ENCODE results near the gene HTT. TPM values are rescaled to one million over a fixed set of nuclear protein-coding genes. Genes with fewer than 3 reads are reported as not detected.

The HTT gene
- total RNA-seq, 1 donor from 2014 or later: 38.5 TPM

GRCh38 chr4:3226467-3226866, 152.0 kb downstream of the HTT start:
- no peaks in the 10 kb centered on the region for H3K4me1 Mint-ChIP-seq (ENCODE audit: low read depth)
- no peak overlapping the region for H3K27ac Mint-ChIP-seq (ENCODE audit: unreplicated experiment)

DNA sequence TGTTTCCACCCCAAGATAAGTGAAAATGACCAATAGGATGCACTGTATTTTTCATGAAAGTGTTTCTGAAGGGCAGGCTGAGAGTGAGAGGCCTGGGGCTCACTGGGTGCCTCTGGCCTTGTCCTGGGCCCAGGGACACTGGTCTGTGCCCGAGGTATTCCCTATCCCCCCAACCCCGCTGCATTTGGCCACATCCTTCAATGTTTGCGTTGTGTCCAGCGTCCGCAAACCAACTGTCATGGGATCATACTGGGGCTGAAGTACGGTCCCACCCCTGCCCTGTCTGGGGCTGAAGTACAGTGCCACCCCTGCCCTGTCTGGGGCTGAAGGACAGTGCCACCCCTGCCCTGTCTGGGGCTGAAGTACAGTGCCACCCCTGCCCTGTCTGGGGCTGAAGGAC, 152.5 kb downstream of the HTT start:
- TF ChIP-seq CTCF (IDR thresholded peaks at IDR 0.05): no peak
- H3K4me3 Mint-ChIP-seq (ENCODE audit: unreplicated experiment): no peak overlapping the region
- H3K27me3 Mint-ChIP-seq (ENCODE audit: low read depth): no peaks in the 10 kb centered on the region
- H3K9me3 Mint-ChIP-seq (ENCODE audit: low read depth): no peaks in the 10 kb centered on the region
- H3K27ac Mint-ChIP-seq (ENCODE audit: unreplicated experiment): no peak overlapping the region
- DNase-seq (ENCODE audit: low spot score): peak; percentile 40
- H3K4me1 Mint-ChIP-seq (ENCODE audit: low read depth): no peaks in the 10 kb centered on the region
- peaks cover 37% of the 10 kb centered on the region for H3K36me3 Mint-ChIP-seq (ENCODE audit: low read depth)

More at GRCh38 chr4:3226467-3226866, 152.0 kb downstream of the HTT start:
- Mint-ChIP-seq H3K27me3 (ENCODE audit: low read depth) (no peaks in the 10 kb centered on the region), H3K9me3 (ENCODE audit: low read depth) (no peaks in the 10 kb centered on the region), H3K4me3 (ENCODE audit: unreplicated experiment) (no peak overlapping the region), H3K36me3 (ENCODE audit: low read depth) (peaks cover 38% of the 10 kb centered on the region)
- DNase-seq (ENCODE audit: low spot score): peak; percentile 29
- no peak for TF ChIP-seq CTCF (IDR thresholded peaks at IDR 0.05)

DNA sequence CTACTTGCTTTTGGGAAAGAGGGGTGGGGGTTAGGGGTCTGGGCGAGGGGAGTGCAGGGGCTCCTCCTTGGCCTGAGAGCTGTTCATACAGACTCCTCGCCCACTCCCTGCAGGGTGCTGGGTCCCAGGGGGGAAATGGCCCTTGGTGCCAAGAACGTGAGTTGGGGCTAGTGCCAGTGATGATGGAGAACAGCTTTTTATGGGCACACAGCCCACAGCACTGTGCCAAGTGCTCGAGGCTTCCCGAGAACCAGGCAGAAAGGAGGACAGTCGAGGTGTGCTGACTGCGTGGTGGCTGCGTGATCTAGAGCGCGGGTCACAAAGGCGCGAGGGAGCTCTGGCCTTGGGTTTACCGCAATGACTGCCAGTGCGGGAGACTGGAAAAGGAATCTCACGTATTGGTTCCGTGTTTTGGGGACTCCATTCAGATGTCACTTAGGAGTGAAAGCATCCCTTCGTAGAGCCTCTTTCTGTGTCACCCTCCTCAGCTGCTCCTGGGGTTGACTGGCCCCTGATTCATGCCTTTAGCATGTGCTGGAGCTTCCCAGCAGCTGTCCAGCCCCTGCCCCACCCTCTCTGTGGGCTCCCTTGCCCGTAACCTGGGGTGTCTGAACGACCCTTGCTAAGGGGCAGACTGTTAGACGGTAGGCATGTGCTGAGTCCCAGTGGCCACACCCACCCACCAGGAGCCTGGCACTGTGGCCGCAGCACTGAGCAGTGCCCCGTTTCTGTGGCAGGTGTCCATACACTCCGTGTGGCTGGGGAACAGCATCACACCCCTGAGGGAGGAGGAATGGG, 153.6 kb downstream of the HTT start:
- no peaks in the 10 kb centered on the region for H3K27me3 Mint-ChIP-seq (ENCODE audit: low read depth)
- DNase-seq (ENCODE audit: low spot score): peak; percentile 58

GRCh38 chr4:3228881-3229280, 154.4 kb downstream of the HTT start:
- no peak overlapping the region for H3K27ac Mint-ChIP-seq (ENCODE audit: unreplicated experiment)
- peaks cover 32% of the 10 kb centered on the region for H3K36me3 Mint-ChIP-seq (ENCODE audit: low read depth)

More for the DNA sequence above, 153.6 kb downstream of the HTT start:
- no peaks in the 10 kb centered on the region for H3K9me3 Mint-ChIP-seq (ENCODE audit: low read depth)
- H3K27ac Mint-ChIP-seq (ENCODE audit: unreplicated experiment): no peak overlapping the region
- no peaks in the 10 kb centered on the region for H3K4me1 Mint-ChIP-seq (ENCODE audit: low read depth)
- peaks cover 32% of the 10 kb centered on the region for H3K36me3 Mint-ChIP-seq (ENCODE audit: low read depth)
- no peak for TF ChIP-seq CTCF (IDR thresholded peaks at IDR 0.05)
- H3K4me3 Mint-ChIP-seq (ENCODE audit: unreplicated experiment): no peak overlapping the region

DNA sequence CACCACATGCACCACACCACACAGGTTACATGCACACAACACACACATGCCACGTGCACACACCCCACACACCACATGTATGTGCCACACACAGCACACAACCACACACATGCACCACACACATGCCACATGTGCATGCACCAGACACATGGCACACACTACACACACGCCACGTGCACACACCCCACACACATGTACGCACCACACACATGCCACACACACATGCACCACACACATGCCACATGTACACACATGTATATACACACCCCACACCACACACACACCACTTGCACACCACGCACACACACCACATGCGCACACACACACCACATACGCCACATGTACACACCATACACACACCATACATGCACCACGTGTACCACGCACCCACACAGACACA, 154.8 kb downstream of the HTT start:
- peaks cover 5% of the 10 kb centered on the region for H3K4me1 Mint-ChIP-seq (ENCODE audit: low read depth)
- no peaks in the 10 kb centered on the region for H3K9me3 Mint-ChIP-seq (ENCODE audit: low read depth)
- TF ChIP-seq CTCF (IDR thresholded peaks at IDR 0.05): no peak
- H3K4me3 Mint-ChIP-seq (ENCODE audit: unreplicated experiment): no peak overlapping the region
- no peaks in the 10 kb centered on the region for H3K27me3 Mint-ChIP-seq (ENCODE audit: low read depth)
- no peak overlapping the region for H3K27ac Mint-ChIP-seq (ENCODE audit: unreplicated experiment)
- peaks cover 31% of the 10 kb centered on the region for H3K36me3 Mint-ChIP-seq (ENCODE audit: low read depth)
- peak; percentile 30 for DNase-seq (ENCODE audit: low spot score)

More at GRCh38 chr4:3228881-3229280, 154.4 kb downstream of the HTT start:
- Mint-ChIP-seq H3K27me3 (ENCODE audit: low read depth) (no peaks in the 10 kb centered on the region), H3K4me1 (ENCODE audit: low read depth) (peaks cover 3% of the 10 kb centered on the region), H3K9me3 (ENCODE audit: low read depth) (no peaks in the 10 kb centered on the region), H3K4me3 (ENCODE audit: unreplicated experiment) (no peak overlapping the region)
- no peak for TF ChIP-seq CTCF (IDR thresholded peaks at IDR 0.05)
- peak; percentile 67 for DNase-seq (ENCODE audit: low spot score)

Data from chondrocyte (in vitro differentiated cells).